Measurements from ENCODE around the gene ABLIM2. TPM values are rescaled to one million over a fixed set of nuclear protein-coding genes. Genes with fewer than 3 reads are reported as not detected.
A peak's percentile ranks its signal among the peaks of the same experiment; 100 is the strongest.

ABLIM2 gene
- total and polyA plus RNA-seq, 2 experiments from 2014 or later, result 4.9 to 5.8 TPM

DNA sequence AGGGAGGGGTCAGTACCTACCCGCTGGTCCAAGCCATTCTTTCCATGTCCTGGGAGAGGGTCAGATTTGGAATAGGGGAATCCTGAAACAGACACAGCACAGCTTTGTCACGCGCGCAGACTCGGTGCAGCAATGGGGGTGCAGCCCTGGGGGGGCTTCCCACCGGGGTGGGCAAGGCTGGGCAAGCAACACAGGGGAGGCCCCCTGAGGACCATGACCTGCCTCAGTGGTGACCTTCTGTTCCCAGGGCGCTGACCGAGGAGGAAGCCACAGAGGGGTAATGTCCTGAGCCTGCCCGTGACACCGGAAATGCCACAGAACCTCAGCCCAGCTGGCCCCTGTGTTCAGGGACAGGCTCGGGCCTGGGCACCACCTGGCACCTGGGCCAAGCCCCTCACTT, 165.8 kb downstream of the ABLIM2 start:
- no peak overlapping the region for H3K4me3 ChIP-seq
- DNase-seq (ENCODE audit: low read depth in 1 of 2, low spot score in 1 of 2), result no peak
- H3K36me3 ChIP-seq, result no peaks in the 10 kb centered on the region
- TF ChIP-seq, protein P1, sequence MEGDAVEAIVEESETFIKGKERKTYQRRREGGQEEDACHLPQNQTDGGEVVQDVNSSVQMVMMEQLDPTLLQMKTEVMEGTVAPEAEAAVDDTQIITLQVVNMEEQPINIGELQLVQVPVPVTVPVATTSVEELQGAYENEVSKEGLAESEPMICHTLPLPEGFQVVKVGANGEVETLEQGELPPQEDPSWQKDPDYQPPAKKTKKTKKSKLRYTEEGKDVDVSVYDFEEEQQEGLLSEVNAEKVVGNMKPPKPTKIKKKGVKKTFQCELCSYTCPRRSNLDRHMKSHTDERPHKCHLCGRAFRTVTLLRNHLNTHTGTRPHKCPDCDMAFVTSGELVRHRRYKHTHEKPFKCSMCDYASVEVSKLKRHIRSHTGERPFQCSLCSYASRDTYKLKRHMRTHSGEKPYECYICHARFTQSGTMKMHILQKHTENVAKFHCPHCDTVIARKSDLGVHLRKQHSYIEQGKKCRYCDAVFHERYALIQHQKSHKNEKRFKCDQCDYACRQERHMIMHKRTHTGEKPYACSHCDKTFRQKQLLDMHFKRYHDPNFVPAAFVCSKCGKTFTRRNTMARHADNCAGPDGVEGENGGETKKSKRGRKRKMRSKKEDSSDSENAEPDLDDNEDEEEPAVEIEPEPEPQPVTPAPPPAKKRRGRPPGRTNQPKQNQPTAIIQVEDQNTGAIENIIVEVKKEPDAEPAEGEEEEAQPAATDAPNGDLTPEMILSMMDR (IDR thresholded peaks at IDR 0.05; ENCODE audit: low read depth, low read length), result no peak
- H3K27me3 ChIP-seq, result no peaks in the 10 kb centered on the region
- no peak overlapping the region for H3K27ac ChIP-seq
- no peaks in the 10 kb centered on the region for H3K4me1 ChIP-seq (ENCODE audit: low read depth)
- no peaks in the 10 kb centered on the region for H3K9me3 ChIP-seq (ENCODE audit: low read depth)

DNA sequence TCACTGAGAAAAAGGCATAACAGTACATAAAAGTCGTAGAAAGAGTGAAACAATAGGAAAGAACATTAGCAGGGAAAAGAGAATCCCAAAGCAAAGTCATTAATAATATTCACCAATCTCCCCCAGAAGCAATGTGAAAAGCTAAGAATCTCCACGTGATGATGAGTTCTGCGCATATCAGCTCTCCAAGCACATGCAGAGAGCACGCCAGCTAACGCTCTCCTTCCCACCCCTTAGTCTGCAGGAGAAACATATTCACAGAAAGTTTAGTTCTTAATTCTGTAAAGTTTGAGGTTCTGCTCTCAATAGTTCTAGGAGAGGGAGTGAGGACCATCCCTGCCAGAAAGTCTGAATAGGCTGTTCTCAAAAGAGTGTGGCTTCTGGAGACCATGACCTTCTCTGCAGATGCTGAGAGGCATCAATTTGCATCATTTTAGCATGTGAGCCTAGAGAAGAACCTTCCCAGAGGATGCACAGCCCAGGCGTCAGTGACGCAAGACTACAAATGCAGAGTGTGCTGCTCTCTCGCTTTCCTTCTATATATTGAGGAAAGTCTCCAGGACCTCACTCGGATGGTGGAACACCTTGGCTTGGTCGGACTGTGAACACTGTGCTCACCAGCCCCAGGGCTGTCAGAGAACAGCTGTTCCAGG, 167.7 kb downstream of the ABLIM2 start:
- H3K9me3 ChIP-seq (ENCODE audit: low read depth), result no peaks in the 10 kb centered on the region
- no peak overlapping the region for H3K27ac ChIP-seq
- H3K27me3 ChIP-seq, result no peaks in the 10 kb centered on the region
- no peaks in the 10 kb centered on the region for H3K36me3 ChIP-seq
- peaks cover 7% of the 10 kb centered on the region for H3K4me1 ChIP-seq (ENCODE audit: low read depth)
- no peak overlapping the region for H3K4me3 ChIP-seq
- TF ChIP-seq, protein P1 (IDR thresholded peaks at IDR 0.05; ENCODE audit: low read depth, low read length), result no peak
- no peak for DNase-seq (ENCODE audit: low read depth in 1 of 2, low spot score in 1 of 2)

DNA sequence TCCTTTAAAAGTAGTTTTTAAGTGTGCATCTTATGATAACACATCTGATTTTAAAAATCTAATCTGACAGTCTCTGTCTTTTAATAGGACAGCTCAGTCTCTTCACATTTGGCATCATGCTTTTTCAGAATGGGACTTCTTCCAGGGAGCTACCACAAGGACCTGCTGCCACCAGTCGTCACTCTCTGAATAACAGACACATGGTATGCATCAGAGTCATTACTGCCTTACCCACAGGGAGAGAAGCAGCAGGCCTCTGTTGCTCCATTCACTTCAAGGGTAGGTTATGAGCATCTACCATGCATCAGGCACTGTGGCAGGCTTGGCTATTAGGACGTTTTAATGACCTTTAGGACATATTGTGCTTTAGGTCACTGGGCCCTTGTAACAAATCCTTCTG, 169.0 kb downstream of the ABLIM2 start:
- no peak for DNase-seq (ENCODE audit: low read depth in 1 of 2, low spot score in 1 of 2)
- Histone ChIP-seq H3K9me3 (ENCODE audit: low read depth) (no peaks in the 10 kb centered on the region), H3K4me1 (ENCODE audit: low read depth) (peaks cover 10% of the 10 kb centered on the region), H3K27me3 (no peaks in the 10 kb centered on the region), H3K27ac (no peak overlapping the region), H3K4me3 (no peak overlapping the region), H3K36me3 (no peaks in the 10 kb centered on the region)
- TF ChIP-seq, protein P1 (IDR thresholded peaks at IDR 0.05; ENCODE audit: low read depth, low read length), result no peak

DNA sequence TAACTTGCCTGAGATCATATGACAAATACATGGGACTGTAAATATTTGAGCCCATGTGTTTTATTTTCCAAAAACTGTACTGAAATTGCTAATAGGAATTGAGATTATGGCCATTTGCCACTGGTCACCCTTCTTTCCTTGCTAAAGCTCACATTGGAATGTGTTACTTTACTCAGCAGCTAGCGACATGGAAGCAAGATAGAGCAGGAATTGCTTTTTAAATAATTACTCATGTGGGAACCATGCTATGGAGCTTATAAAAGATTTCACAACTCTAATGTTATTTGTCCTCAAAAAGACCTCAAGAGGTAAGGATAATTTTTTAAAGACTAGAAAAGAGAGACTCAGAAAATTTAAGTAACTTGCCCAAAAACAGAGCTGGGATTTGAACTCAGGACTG, 170.2 kb downstream of the ABLIM2 start:
- Histone ChIP-seq H3K27ac (no peak overlapping the region), H3K36me3 (no peaks in the 10 kb centered on the region), H3K4me3 (no peak overlapping the region), H3K27me3 (no peaks in the 10 kb centered on the region), H3K9me3 (ENCODE audit: low read depth) (no peaks in the 10 kb centered on the region), H3K4me1 (ENCODE audit: low read depth) (peaks cover 10% of the 10 kb centered on the region)
- peak in 1 of 2 donors; percentile 59 for DNase-seq (ENCODE audit: low read depth in 1 of 2, low spot score in 1 of 2)
- TF ChIP-seq, protein P1 (IDR thresholded peaks at IDR 0.05; ENCODE audit: low read depth, low read length), result no peak

DNA sequence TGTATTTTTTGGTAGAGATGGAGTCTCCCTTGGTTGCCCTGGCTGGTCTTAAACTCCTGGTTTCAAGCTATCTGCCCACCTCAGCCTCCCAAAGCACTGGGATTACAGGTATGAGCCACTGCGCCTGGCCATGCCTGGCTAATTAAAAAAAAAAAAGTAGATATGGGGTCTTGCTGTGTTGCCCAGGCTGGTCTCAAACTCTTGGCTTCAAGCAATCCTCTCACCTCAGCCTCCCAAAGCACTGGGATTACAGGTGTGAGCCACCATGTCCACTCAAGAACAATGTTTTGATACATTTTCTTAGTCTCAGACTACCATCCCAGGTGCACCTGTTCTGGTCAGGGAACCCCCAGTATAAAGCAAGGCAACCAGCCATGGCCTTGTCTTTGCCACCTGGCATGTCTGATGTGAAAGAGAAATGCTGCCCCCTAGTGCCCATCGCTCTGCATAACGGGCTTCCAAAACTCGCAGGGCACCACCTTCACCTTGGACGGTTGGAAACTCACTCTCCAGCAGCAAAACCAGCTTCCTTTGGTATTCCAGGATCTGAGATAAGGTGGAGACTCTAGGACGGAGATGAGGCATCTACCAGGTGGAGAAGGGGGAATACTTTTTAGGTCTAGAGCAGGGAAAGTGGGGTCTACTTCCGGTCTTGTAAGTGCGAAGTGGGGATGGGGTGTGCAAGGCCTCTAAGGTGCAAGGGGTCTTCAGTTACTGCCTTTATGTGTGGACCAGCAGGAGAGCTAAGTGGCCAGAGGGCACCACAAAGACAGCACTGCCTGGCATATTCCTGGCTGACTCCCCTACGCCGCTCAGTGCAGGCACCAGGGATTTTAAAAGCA, 171.2 kb downstream of the ABLIM2 start:
- DNase-seq (ENCODE audit: low read depth in 1 of 2, low spot score in 1 of 2), result peak; percentile 83 to 86
- Histone ChIP-seq H3K9me3 (ENCODE audit: low read depth) (no peaks in the 10 kb centered on the region), H3K4me1 (ENCODE audit: low read depth) (peaks cover 10% of the 10 kb centered on the region), H3K27ac (no peak overlapping the region), H3K27me3 (no peaks in the 10 kb centered on the region), H3K4me3 (no peak overlapping the region), H3K36me3 (no peaks in the 10 kb centered on the region)
- TF ChIP-seq, protein P1 (IDR thresholded peaks at IDR 0.05; ENCODE audit: low read depth, low read length), result peak; percentile 86

Measured in cardiac muscle cell (in vitro differentiated cells and primary cell).